Measurements from ENCODE around the gene CCDC40.
A peak's percentile ranks its signal among the peaks of the same experiment; 100 is the strongest.

CCDC40 gene

DNA sequence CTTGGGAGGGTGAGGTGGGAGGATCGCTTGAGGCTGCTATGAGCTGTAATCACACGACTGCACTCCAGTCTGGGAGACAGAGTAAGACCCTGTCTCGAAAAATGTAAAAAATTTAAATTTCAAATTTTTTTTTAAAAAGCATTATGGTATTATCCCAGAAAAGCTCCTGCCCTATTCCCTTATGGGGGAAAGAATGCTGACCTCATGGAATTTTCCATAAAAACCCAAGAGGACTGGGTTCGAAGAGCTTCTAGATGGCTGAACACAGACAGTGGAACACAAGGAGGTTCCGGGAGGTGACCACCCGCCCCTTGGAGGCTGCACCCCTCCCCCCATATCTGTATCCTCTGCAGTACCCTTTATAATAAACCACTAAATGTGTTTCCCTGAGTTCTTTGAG lies 106.5 kb downstream of the CCDC40 start:
- no peak for DNase-seq (ENCODE audit: low spot score)

DNA sequence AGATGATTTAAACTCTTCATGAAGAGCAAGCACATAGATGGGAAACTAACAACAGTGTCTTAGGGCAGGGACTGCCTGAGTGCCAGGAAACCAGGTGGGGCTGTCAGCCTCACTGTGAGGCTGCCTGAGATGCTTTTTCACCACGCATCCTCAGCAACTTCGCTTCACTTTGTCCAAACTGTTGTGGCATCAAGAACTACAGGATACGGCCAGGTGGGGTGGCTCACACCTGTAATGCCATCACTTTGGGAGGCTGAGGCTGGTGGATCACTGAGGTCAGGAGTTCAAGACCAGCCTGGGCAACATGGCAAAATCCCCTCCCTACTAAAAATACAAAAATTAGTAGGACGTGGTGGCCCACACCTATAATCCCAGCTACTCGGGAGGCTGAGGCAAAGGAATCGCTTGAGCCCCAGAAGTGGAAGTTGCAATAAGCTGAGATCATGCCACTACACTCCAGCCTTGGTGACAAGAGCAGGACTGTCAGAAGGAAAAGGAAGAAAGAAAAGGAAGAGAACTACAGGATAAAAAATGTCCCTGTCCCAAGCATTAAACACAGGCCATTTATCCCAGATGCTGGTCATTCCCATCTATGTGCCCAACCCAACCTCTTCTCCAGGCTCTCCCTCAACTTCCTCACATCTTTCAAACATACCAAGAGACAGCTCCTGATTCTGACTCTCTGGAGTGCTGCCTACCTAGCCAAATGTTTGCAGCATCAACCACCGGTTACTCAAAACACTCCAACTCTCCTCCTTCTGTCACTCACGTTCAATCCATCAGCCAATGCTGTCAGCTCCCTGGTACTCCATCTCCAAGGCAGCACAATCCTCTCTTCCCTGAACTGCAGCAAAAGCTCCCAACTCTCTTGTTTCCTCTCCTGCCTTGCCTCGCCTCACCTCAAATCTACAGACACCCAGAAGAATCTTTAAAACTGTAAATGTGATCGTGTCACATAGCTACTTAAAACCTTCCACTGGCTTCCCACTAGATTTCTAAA lies 108.9 kb downstream of the CCDC40 start:
- no peak for DNase-seq (ENCODE audit: low spot score)

- peak; percentile 49 for DNase-seq (ENCODE audit: low spot score)
Observed at GRCh38 chr17:80146121-80147034, 109.9 kb downstream of the CCDC40 start.

GRCh38 chr17:80147035-80147822 lies 110.8 kb downstream of the CCDC40 start, which contains the start of gene EIF4A3:
EIF4A3 (minus strand) TSS chr17:80147128; CDS start chr17:80146961, 167 bp downstream.
- peak; percentile 99 for DNase-seq (ENCODE audit: low spot score)

All from AG20443 (cell line).